B cell (primary cell): ENCODE measurements around the gene LYST. TPM values are rescaled to one million over a fixed set of nuclear protein-coding genes. Genes with fewer than 3 reads are reported as not detected.
A peak's percentile ranks its signal among the peaks of the same experiment; 100 is the strongest.

ENCODE experiments used
- ATAC-seq: fragments of 200-7000 bp; cut with Tn5 transposase; one replicate; pipeline ENCODE4 v1.10.0; 2021; ENCODE audit warnings: low read depth, mild to moderate bottlenecking, moderate number of reproducible peaks, moderate library complexity
- CTCF ChIA-PET: fragments of 350-600 bp; sonication (Branson Sonifier 250); formaldehyde crosslinking; loops from one replicate; lab custom pipeline; 2021; ENCODE audit warnings: antibody characterized with exemption, inconsistent platforms; lab: Charles Lee
- POLR2A ChIA-PET: fragments of 350-600 bp; sonication (Branson Sonifier 250); formaldehyde crosslinking; loops from one replicate; lab custom pipeline; 2021; ENCODE audit warnings: antibody characterized with exemption; lab: Charles Lee
- DNase-seq: peaks from one replicate; pipeline ENCODE4 v3.0.0; 2013
- H2AFZ ChIP-seq: 2 replicates; pipeline ENCODE4 v1.6.1; 2012; ENCODE audit warnings: mild to moderate bottlenecking, low read depth, low read length; ENCODE audit not compliant: insufficient read depth, poor library complexity, severe bottlenecking
- H3K27ac ChIP-seq, 2 donors: 1 replicate in 1 of 2; 2 replicates in 1 of 2; pipeline ENCODE4 v1.5.1; 2012 to 2013; ENCODE audit warnings: low read length in 2 of 2, mild to moderate bottlenecking in 2 of 2, moderate library complexity in 1 of 2
- H3K27me3 ChIP-seq, 4 experiments: fragments of 200-600 bp in 1 of 4; sonication (generic) in 1 of 4; replicated peaks in 1 of 4; 1 replicate in 2 of 4; 2 replicates in 2 of 4; pipeline versions ENCODE4 v1.6.1 to v1.7.0; 2013 to 2016; ENCODE audit warnings: low read length in 3 of 4, mild to moderate bottlenecking in 2 of 4, mixed read lengths in 1 of 4, moderate library complexity in 1 of 4; ENCODE audit not compliant: insufficient read depth in 4 of 4, control insufficient read depth in 3 of 4; ENCODE audit errors: control extremely low read depth in 1 of 4
- H3K36me3 ChIP-seq, 2 experiments: replicated peaks in 1 of 2; 1 replicate in 1 of 2; 2 replicates in 1 of 2; pipeline versions ENCODE4 v1.6.1 to v1.7.1; 2013; ENCODE audit warnings: low read length in 1 of 2; ENCODE audit not compliant: insufficient read depth in 2 of 2, control insufficient read depth in 1 of 2; ENCODE audit errors: control extremely low read depth in 1 of 2, extremely low read depth in 1 of 2
- H3K4me1 ChIP-seq, 2 donors: fragments of 200-600 bp in 1 of 2; sonication (generic) in 1 of 2; 1 replicate in 1 of 2; 2 replicates in 1 of 2; pipeline versions ENCODE4 v1.5.1 to v1.6.1; 2013 to 2017; ENCODE audit warnings: low read length in 2 of 2; ENCODE audit not compliant: control insufficient read depth in 2 of 2, insufficient read depth in 2 of 2
- H3K4me2 ChIP-seq: replicated peaks from 2 replicates; pipeline ENCODE3; 2012; ENCODE audit warnings: mild to moderate bottlenecking, low read depth, low read length; ENCODE audit not compliant: poor library complexity, severe bottlenecking
- H3K4me3 ChIP-seq, 5 experiments: fragments of 200-600 bp in 1 of 5; sonication (generic) in 1 of 5; 1 replicate in 3 of 5; 2 replicates in 2 of 5; pipeline versions ENCODE4 v1.5.1 to v1.7.0; 2011 to 2016; ENCODE audit warnings: low read length in 4 of 5, mild to moderate bottlenecking in 4 of 5, low read depth in 2 of 5, control low read depth in 1 of 5, moderate library complexity in 1 of 5; ENCODE audit not compliant: insufficient read depth in 1 of 5; ENCODE audit errors: control extremely low read depth in 1 of 5, extremely low read depth in 1 of 5
- H3K79me2 ChIP-seq: fragments of 200-600 bp; sonication (generic); one replicate; pipeline ENCODE4 v1.6.0; 2016; ENCODE audit warnings: low read length; ENCODE audit not compliant: control insufficient read depth, insufficient read depth
- H3K9ac ChIP-seq: fragments of 200-600 bp; sonication (generic); 2 replicates; pipeline ENCODE4 v1.6.1; 2017; ENCODE audit warnings: mild to moderate bottlenecking, low read length, moderate library complexity
- H3K9me3 ChIP-seq, 3 donors: one replicate each; pipeline versions ENCODE4 v1.6.1 to v1.7.1; 2013; ENCODE audit warnings: low read length in 2 of 3; ENCODE audit not compliant: control insufficient read depth in 2 of 3, insufficient read depth in 1 of 3; ENCODE audit errors: control extremely low read depth in 1 of 3
- H4K20me1 ChIP-seq: 2 replicates; pipeline ENCODE4 v1.6.0; 2012; ENCODE audit warnings: mild to moderate bottlenecking, low read length; ENCODE audit not compliant: insufficient read depth, control insufficient read depth, poor library complexity, severe bottlenecking
- H3K27ac Mint-ChIP-seq: one replicate; pipeline ENCODE4 v1.8.0; 2021; ENCODE audit warnings: mixed read lengths
- H3K27me3 Mint-ChIP-seq: one replicate; pipeline ENCODE4 v1.8.0; 2021; ENCODE audit warnings: mixed read lengths
- H3K4me1 Mint-ChIP-seq: one replicate; pipeline ENCODE4 v1.8.0; 2021; ENCODE audit warnings: mixed read lengths
- H3K4me3 Mint-ChIP-seq: one replicate; pipeline ENCODE4 v1.8.0; 2021; ENCODE audit warnings: mixed read lengths
- H3K9me3 Mint-ChIP-seq: one replicate; pipeline ENCODE4 v1.8.0; 2022; ENCODE audit warnings: mixed read lengths; ENCODE audit not compliant: insufficient read depth
- CTCF ChIP-seq: fragments of 200-600 bp; IDR thresholded peaks from one replicate; pipeline ENCODE4 v1.8.0; 2022; ENCODE audit warnings: antibody characterized with exemption, mild to moderate bottlenecking
- EZH2 ChIP-seq: IDR thresholded peaks from 2 replicates; pipeline ENCODE4 v1.6.1; 2012; ENCODE audit warnings: borderline replicate concordance, low read depth, mild to moderate bottlenecking, moderate library complexity, low read length; ENCODE audit not compliant: insufficient read depth, poor library complexity, severe bottlenecking
- WGBS: methylation state at CpG from one replicate; pipeline ENCODE4 v1.1.5; 2013; ENCODE audit warnings: missing lambda C conversion rate; ENCODE audit not compliant: insufficient coverage; 5-methylcytosine and 5-hydroxymethylcytosine counted together
- intact Hi-C: fragments of 100-400 bp; cut with micrococcal nuclease; formaldehyde crosslinking; loops from one replicate; pipeline ENCODE4 v1.10.0; 2022
- polyA plus RNA-seq: library from polyadenylated mRNA; depleted of rRNA; stranded (reverse); fragments of >200 nt; gene quantifications from 2 replicates; pipeline ENCODE4 v1.2.3, GENCODE V29; 2012
- total RNA-seq, 2 donors: library from RNA; stranded (reverse); fragments of 120-200 nt in 1 of 2; gene quantifications; 1 replicate in 1 of 2; 2 replicates in 1 of 2; pipeline versions ENCODE4 v1.2.3 to v1.2.4, GENCODE V29; 2013 to 2022

LYST gene
- total and polyA plus RNA-seq, 2 donors (not counting 1 experiment from before 2014, with no cell fraction given), result 50.4 to 120 TPM

GRCh38 chr1:235887676-235888075, 21.0 kb upstream of the LYST start:
- H4K20me1 ChIP-seq, result no peaks in the 10 kb centered on the region
- no peak overlapping the region for H2AFZ ChIP-seq
- no peak overlapping the region for H3K4me3 ChIP-seq
- intact Hi-C loops, result loop anchor here (5.0 kb wide), 1 partner anchor 45 kb away; no protein-coding TSS in a partner anchor
- no peak for TF ChIP-seq CTCF
- no peak for TF ChIP-seq EZH2
- H3K9ac ChIP-seq, result no peak overlapping the region
- no peak for DNase-seq
- H3K4me1 ChIP-seq, result peaks cover 11 to 22% of the 10 kb centered on the region in 2 donors
- peak overlapping the region in 1 of 2 donors; percentile 39 for H3K27ac ChIP-seq
- ChIA-PET POLR2A (interaction anchor here (0.6 to 1.3 kb wide), 2 partner anchors 67 to 1554 kb away, joined by 4 to 10 read pairs; no protein-coding TSS in a partner anchor), CTCF (interaction anchor here (0.6 to 0.7 kb wide), 2 partner anchors 73 to 611 kb away, joined by 3 read pairs; no protein-coding TSS in a partner anchor)
- Mint-ChIP-seq H3K27ac (no peak overlapping the region), H3K27me3 (no peaks in the 10 kb centered on the region), H3K9me3 (no peaks in the 10 kb centered on the region), H3K4me3 (no peak overlapping the region), H3K4me1 (peaks cover 38% of the 10 kb centered on the region)
- no peaks in the 10 kb centered on the region for H3K9me3 ChIP-seq
- WGBS, result 40% methylated on average over 1 of the region's 2 CpGs
- H3K27me3 ChIP-seq, result no peaks in the 10 kb centered on the region
- no peaks in the 10 kb centered on the region for H3K36me3 ChIP-seq
- H3K79me2 ChIP-seq, result no peaks in the 10 kb centered on the region
- H3K4me2 ChIP-seq, result no peak overlapping the region
- ATAC-seq, result no peak

GRCh38 chr1:235885655-235886262, 19.1 kb upstream of the LYST start:
- no peak for ATAC-seq

More at GRCh38 chr1:235885655-235886262, 19.1 kb upstream of the LYST start:
- no peaks in the 10 kb centered on the region for H3K9me3 ChIP-seq
- H3K27ac Mint-ChIP-seq, result no peak overlapping the region
- no peaks in the 10 kb centered on the region for H3K27me3 ChIP-seq
- H3K4me1 ChIP-seq, result peaks cover 9 to 20% of the 10 kb centered on the region in 2 donors
- no peak overlapping the region for H3K9ac ChIP-seq
- H3K9me3 Mint-ChIP-seq, result no peaks in the 10 kb centered on the region
- peaks cover 44% of the 10 kb centered on the region for H3K4me1 Mint-ChIP-seq
- POLR2A ChIA-PET, result no interaction called here
- no CpG with 5 or more reads among the region's 3 CpGs for WGBS
- H3K4me2 ChIP-seq, result no peak overlapping the region
- H3K36me3 ChIP-seq, result no peaks in the 10 kb centered on the region
- no peak overlapping the region for H2AFZ ChIP-seq
- DNase-seq, result no peak
- no peak for TF ChIP-seq EZH2
- no peaks in the 10 kb centered on the region for H4K20me1 ChIP-seq
- H3K27ac ChIP-seq, result no peak overlapping the region
- H3K4me3 ChIP-seq, result no peak overlapping the region
- H3K4me3 Mint-ChIP-seq, result no peak overlapping the region
- H3K27me3 Mint-ChIP-seq, result no peaks in the 10 kb centered on the region
- CTCF ChIA-PET, result interaction anchor here (0.6 to 1.9 kb wide), 3 partner anchors 11 to 118 kb away, joined by 3 to 6 read pairs (median 3); no protein-coding TSS in a partner anchor
- H3K79me2 ChIP-seq, result no peaks in the 10 kb centered on the region
- intact Hi-C loops, result loop anchor here (5.0 kb wide), 1 partner anchor 47 kb away; no protein-coding TSS in a partner anchor
